OCI-LY3 (cell line): ENCODE results near the gene CPNE4.

Source experiments
- H2AFZ ChIP-seq: fragments of 200-600, 300-600 bp; shearing (Covaris generic); 2 replicates; pipeline ENCODE4 v1.6.0; 2014; ENCODE audit warnings: antibody characterized with exemption, low read depth, low read length
- H3K27ac ChIP-seq: fragments of 200-600, 300-600 bp; sonication (generic); 2 replicates; pipeline ENCODE4 v1.5.1; 2014; ENCODE audit warnings: mild to moderate bottlenecking, low read length, moderate library complexity, mixed read lengths
- H3K27me3 ChIP-seq: fragments of 200-600, 300-600 bp; sonication (generic); 2 replicates; pipeline ENCODE4 v1.6.1; 2014; ENCODE audit warnings: low read depth, low read length, mixed read lengths
- H3K36me3 ChIP-seq: fragments of 200-600, 300-600 bp; sonication (generic); replicated peaks from 2 replicates; pipeline ENCODE3; 2014; ENCODE audit warnings: low read depth, low read length, mixed read lengths
- H3K4me1 ChIP-seq: fragments of 300-600, 200-600 bp; sonication (generic); 2 replicates; pipeline ENCODE4 v1.6.1; 2014; ENCODE audit warnings: low read length, mixed read lengths
- H3K4me2 ChIP-seq: fragments of 200-600, 300-600 bp; sonication (generic); 2 replicates; pipeline ENCODE4 v1.6.1; 2014; ENCODE audit warnings: low read length, mixed read lengths
- H3K4me3 ChIP-seq: fragments of 300-600, 200-600 bp; sonication (generic); 2 replicates; pipeline ENCODE4 v1.5.1; 2014; ENCODE audit warnings: antibody characterized with exemption, mild to moderate bottlenecking, low read length, moderate library complexity
- H3K79me2 ChIP-seq: fragments of 300-600, 200-600 bp; shearing (Covaris generic); 2 replicates; pipeline ENCODE4 v1.6.1; 2014; ENCODE audit warnings: mild to moderate bottlenecking, low read length, mixed read lengths
- H3K9ac ChIP-seq: fragments of 300-600, 200-600 bp; shearing (Covaris generic); 2 replicates; pipeline ENCODE4 v1.6.0; 2014; ENCODE audit warnings: mild to moderate bottlenecking, low read length, moderate library complexity
- H3K9me3 ChIP-seq: fragments of 200-600, 300-600 bp; shearing (Covaris generic); 2 replicates; pipeline ENCODE4 v1.6.1; 2014; ENCODE audit warnings: low read length, mixed read lengths; ENCODE audit not compliant: insufficient read depth
- H4K20me1 ChIP-seq: fragments of 200-600, 300-600 bp; sonication (generic); 2 replicates; pipeline ENCODE4 v1.6.1; 2016; ENCODE audit warnings: low read length, mixed read lengths; ENCODE audit not compliant: insufficient read depth
- CTCF ChIP-seq: fragments of 200-600, 300-600 bp; sonication (generic); IDR thresholded peaks from 2 replicates; pipeline ENCODE4 v1.5.1; 2014; ENCODE audit warnings: antibody characterized with exemption, low read length, low read depth
- EZH2phosphoT487 ChIP-seq: fragments of 200-600 bp; shearing (Covaris generic); IDR thresholded peaks from 2 replicates; pipeline ENCODE4 v1.6.1; 2018; ENCODE audit warnings: antibody characterized with exemption, mixed run types, low read depth

Gene CPNE4

GRCh38 chr3:131868203-131868602 is 166.6 kb downstream of the CPNE4 start:
- no peak for TF ChIP-seq EZH2phosphoT487
- TF ChIP-seq CTCF: no peak
- Histone ChIP-seq H4K20me1 (no peaks in the 10 kb centered on the region), H3K79me2 (no peaks in the 10 kb centered on the region), H3K4me2 (no peak overlapping the region), H3K9me3 (no peaks in the 10 kb centered on the region), H3K9ac (no peak overlapping the region), H3K36me3 (no peaks in the 10 kb centered on the region), H3K4me3 (no peak overlapping the region), H2AFZ (no peak overlapping the region), H3K27me3 (no peaks in the 10 kb centered on the region), H3K27ac (no peak overlapping the region), H3K4me1 (no peaks in the 10 kb centered on the region)

GRCh38 chr3:131856171-131856570 is 178.6 kb downstream of the CPNE4 start:
- Histone ChIP-seq H3K79me2 (no peaks in the 10 kb centered on the region), H3K4me1 (no peaks in the 10 kb centered on the region), H3K4me3 (no peak overlapping the region), H3K27me3 (no peaks in the 10 kb centered on the region), H3K36me3 (no peaks in the 10 kb centered on the region), H3K9me3 (no peaks in the 10 kb centered on the region), H3K4me2 (no peak overlapping the region), H2AFZ (no peak overlapping the region), H3K27ac (no peak overlapping the region), H3K9ac (no peak overlapping the region), H4K20me1 (no peaks in the 10 kb centered on the region)
- TF ChIP-seq CTCF: no peak
- no peak for TF ChIP-seq EZH2phosphoT487

- Histone ChIP-seq H3K27me3 (no peaks in the 10 kb centered on the region), H3K4me2 (no peak overlapping the region), H3K36me3 (no peaks in the 10 kb centered on the region), H3K27ac (no peak overlapping the region), H3K4me3 (no peak overlapping the region), H3K9me3 (no peaks in the 10 kb centered on the region), H3K9ac (no peak overlapping the region), H4K20me1 (no peaks in the 10 kb centered on the region), H3K4me1 (no peaks in the 10 kb centered on the region), H2AFZ (no peak overlapping the region), H3K79me2 (no peaks in the 10 kb centered on the region)
- TF ChIP-seq CTCF: no peak
- no peak for TF ChIP-seq EZH2phosphoT487
These were observed 184.6 kb downstream of the CPNE4 start for GRCh38 chr3:131850223-131850622.

DNA sequence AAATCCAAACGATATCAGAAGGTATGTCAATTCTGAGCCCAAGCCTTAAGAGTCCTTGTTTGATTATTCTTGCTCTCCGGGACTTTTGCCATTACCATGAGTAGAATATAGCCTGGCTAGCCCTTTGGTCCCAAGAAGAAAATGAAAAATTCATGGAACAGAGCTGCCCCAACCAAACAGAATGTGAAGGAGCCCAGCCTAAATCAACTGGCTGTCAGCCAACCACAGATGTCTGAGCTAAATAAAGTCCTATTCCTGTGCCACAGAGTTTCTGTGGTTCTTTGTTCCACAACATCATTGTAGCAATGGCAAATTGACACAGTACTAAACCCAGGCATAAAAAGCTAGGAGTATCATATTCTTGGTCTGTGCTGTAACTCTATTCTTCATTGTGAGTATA is 185.2 kb downstream of the CPNE4 start:
- H3K27me3 ChIP-seq: no peaks in the 10 kb centered on the region
- TF ChIP-seq CTCF: no peak
- TF ChIP-seq EZH2phosphoT487: no peak
- no peak overlapping the region for H3K4me2 ChIP-seq
- H4K20me1 ChIP-seq: no peaks in the 10 kb centered on the region
- no peak overlapping the region for H3K9ac ChIP-seq
- no peaks in the 10 kb centered on the region for H3K79me2 ChIP-seq
- no peak overlapping the region for H3K27ac ChIP-seq
- no peaks in the 10 kb centered on the region for H3K9me3 ChIP-seq
- H3K4me1 ChIP-seq: no peaks in the 10 kb centered on the region
- no peaks in the 10 kb centered on the region for H3K36me3 ChIP-seq
- no peak overlapping the region for H2AFZ ChIP-seq
- no peak overlapping the region for H3K4me3 ChIP-seq
